H54 (cell line): Measurements from ENCODE around the gene PMPCB.

ENCODE experiments used
- DNase-seq: peaks from one replicate; pipeline ENCODE4 v3.0.0; 2011; ENCODE audit warnings: low spot score, mixed read lengths; ENCODE audit not compliant: insufficient read length
- FAIRE-seq: peaks from 3 replicates; lab custom pipeline; 2011; peaks lifted over from hg19 to GRCh38; lab: Jason Lieb, UNC
- POLR2A ChIP-seq: IDR thresholded peaks from 2 replicates; pipeline ENCODE4 v1.6.1; 2011; ENCODE audit warnings: low read depth, mild to moderate bottlenecking, low read length

PMPCB gene

DNA sequence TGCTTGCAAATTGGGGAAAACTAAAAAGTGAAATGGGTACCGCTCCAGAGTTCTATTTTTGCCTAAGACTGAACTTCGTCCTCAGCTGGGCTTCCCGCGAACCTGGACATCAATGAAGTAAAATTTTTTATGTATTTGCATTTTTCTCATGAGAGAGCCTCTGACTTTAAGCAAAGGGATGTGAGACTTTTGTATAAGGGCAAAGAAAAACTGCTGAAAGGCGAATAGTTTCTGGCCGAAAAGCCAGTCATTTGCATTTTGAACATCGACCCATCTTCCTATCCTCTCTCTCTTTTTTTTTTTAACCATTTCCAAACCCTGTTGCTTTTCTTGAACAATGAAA lies 573 bp downstream of the PMPCB start:
- no peak for DNase-seq
- no peak for FAIRE-seq
- TF ChIP-seq POLR2A: no peak

DNA sequence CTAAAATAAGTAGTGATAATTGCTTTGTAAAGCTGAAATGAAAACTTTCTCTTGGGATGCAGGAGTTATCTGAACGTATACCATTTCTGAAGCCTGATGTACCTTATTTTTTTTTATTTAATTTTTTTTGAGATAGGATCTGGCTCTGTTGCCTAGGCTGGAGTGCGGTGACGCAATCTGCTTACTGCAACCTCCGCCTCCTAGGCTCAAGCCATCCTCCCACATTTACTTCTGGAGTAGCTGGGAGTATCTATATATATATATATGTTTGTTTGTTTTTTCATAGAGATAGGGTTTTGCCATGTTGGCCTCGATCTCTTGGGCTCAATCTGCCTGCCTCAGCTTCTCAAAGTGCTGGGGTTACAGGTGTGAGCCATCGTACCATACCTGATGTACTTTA lies 2.4 kb downstream of the PMPCB start:
- no peak for FAIRE-seq
- no peak for DNase-seq
- no peak for TF ChIP-seq POLR2A

DNA sequence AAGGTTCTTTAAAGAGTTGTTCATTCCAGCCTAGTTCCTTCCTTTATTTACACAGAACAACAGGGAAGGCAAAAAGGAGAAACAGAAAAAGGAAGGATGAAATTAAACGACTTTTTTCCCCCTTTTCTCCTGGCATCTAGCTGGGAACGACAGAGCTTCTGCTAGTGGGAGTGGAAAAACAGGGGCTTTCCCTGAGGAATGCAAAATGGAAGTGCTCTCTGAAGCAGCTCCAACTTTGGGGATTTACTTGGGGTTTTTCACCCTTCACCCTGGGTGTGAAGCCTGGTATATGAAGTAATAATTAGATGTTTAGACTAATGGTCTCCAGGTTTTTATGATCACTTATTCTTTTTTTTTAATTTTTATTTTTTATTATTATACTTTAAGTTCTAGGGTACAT lies 4.2 kb downstream of the PMPCB start:
- no peak for DNase-seq
- FAIRE-seq: no peak
- TF ChIP-seq POLR2A: no peak

DNA sequence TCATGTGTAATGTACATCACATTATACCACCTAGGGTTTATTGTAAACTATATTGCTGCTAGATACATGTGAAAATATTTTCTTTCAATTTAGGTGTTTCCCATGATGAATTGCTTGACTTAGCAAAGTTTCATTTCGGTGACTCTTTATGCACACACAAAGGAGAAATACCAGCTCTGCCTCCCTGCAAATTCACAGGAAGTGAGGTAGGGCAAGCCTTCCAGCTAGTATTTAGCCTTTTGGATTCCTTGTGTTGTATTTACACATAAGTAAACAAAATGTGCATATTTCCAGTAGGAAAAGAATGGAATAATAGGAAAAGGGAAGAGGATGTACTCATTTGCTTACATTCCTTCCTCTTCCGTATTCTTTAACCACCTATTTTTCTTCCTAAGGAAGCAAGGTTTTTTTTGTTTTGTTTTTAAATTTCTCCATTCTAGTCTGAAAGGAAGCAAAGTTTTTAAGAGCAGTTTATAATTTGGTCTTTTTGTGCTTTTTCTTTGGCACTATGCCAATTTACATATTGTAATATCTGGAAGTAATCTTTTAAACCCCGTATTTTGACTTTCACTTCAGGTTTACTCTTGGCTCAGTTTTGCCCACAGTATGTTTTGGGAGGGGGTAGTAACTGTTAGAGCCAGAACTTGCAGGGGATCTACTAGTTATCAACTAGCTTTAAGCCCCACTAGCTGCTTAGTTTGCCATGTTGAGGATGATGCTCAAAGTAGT lies 10.4 kb downstream of the PMPCB start:
- peak; percentile 23 for FAIRE-seq
- TF ChIP-seq POLR2A: no peak
- no peak for DNase-seq

DNA sequence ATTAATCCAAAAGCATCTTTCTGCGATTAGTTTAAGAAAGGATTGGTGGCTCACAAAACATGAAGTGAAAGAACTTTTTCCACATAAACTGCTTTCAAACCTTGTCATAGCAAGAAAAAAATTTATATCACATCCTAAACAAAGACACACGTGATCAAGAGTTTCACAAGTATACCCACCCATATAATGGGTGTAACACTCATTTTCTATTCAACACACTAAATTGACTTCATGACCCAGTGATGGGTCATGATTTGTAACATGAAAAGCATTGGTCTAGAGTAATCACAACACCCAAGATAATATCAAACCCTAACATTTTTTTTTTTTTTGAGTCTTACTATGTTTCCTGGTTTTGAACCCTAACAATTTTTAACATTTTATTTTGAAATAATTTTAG lies 17.6 kb downstream of the PMPCB start:
- no peak for DNase-seq
- no peak for FAIRE-seq
- TF ChIP-seq POLR2A: no peak

DNA sequence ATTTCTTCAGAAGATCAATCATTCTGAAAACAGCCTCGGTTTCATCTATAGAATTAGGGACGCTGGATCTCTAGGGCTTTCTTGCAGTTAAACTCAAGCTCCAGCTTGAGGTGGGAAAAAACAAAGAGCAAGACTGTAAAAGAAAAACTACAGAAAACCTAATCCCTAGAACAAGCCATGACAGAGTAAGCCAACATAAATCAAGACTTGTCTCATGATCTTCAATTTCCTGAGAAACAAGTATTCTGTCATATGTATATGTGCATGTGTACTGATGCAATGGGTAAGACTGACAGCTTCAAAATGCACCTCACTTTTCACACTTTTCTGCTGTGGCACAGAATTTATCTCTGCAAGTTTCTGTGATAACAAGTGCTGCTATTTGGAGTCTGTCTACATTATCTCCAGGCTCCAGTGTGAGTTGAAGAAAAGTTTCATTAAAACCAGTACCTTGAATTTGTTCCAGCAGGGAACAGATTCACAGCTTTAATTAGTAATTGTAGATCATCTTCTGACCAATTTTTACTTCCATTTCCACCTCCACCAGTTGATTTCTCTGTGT lies 19.2 kb downstream of the PMPCB start:
- FAIRE-seq (no peak), DNase-seq (no peak)
- TF ChIP-seq POLR2A: no peak

DNA sequence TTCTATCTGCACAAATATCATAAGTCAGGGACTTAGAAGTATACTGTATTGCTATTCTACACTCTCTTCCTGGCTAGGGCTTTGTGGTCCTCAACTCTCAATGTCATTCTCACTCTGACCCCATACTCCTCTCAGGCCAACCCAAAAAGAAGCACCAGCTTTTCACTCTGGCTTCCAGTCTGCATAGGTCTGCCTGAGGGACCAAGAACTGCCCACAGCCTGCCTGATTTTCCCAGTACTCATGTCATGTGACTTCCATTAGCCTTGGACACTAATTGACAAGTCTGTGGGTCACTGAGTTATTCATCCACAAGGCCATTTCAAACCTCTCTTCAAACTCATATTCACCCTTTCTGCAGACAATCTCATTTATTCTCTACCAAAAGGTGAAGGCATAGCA lies 19.8 kb downstream of the PMPCB start:
- no peak for DNase-seq
- FAIRE-seq: no peak
- TF ChIP-seq POLR2A: no peak

DNA sequence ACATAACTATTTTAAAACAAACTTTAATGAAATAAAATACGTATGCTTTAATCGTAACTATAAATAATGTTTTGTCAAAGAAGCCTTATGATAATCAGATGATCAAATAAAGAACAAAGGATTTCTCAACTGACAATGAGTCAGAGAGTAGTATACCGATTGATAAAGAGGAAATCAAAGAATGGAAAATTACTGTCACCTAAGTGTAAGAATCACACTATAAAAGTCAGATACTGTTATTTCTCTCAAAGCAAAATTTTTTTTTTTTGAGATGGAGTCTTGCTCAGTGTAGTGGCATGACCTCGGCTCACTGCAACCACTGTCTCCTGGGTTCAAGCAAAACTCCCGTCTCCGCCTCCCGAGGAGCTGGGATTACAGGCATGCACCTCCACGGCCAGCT lies 28.5 kb downstream of the PMPCB start:
- DNase-seq (no peak), FAIRE-seq (no peak)
- TF ChIP-seq POLR2A: no peak

DNA sequence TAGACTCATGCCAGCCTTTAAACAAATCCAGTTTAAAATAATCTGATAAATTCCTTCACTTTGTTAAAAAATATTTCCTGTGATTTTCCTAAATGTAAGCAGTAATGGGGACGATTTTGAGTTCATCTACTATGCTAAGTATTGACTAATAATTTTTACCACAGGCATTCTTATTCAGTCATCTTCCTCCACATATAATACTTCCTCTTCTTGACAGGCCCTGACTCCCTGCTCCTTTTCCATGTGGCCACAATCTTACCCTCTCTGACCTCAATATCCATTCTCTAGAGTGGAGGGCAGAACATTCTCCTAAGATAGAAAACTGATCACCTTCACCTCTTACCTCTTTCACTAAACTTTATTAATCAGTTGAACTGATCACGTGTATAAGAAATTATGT lies 39.5 kb downstream of the PMPCB start:
- FAIRE-seq (no peak), DNase-seq (no peak)
- TF ChIP-seq POLR2A: no peak

DNA sequence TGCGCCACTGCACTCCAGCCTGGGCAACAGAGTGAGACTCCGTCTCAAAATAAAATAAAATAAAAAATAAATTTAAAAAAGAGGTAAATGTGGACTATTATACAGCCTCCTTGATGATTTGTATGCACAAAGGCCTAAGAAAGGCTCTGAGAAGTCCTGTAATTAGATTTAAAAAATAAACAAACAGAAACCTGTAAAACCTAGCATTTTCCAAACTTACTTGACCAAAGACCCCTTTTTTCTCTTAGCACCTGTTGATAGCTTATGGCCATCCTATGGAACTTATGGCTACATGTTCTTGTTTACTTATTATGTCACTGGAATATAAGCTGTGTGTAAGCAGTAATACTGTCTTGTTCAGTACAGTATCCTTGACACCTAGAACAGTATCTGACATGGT lies 41.6 kb downstream of the PMPCB start:
- TF ChIP-seq POLR2A: no peak
- FAIRE-seq: no peak

DNA sequence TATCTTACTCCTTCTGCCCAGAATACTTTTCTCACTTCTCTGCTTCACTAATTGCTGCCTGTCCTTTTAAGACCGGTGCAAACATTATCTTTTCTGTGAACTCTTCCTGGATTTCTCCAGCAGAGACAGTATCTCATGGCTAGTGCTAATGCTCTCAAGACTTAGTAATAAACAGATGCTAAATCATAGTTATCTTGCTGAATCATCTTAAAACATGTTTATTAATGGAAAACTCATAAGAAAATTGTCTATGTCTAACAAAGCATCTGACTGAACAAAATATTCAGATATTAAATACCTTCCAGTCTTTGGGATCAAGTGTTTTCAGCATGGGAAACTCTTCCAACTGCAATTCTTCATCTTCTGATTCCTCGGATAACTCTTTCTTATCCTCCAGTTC lies 44.2 kb downstream of the PMPCB start:
- TF ChIP-seq POLR2A: no peak
- FAIRE-seq: no peak
- DNase-seq: no peak

More for the DNA sequence above, 41.6 kb downstream of the PMPCB start:
- no peak for DNase-seq

DNA sequence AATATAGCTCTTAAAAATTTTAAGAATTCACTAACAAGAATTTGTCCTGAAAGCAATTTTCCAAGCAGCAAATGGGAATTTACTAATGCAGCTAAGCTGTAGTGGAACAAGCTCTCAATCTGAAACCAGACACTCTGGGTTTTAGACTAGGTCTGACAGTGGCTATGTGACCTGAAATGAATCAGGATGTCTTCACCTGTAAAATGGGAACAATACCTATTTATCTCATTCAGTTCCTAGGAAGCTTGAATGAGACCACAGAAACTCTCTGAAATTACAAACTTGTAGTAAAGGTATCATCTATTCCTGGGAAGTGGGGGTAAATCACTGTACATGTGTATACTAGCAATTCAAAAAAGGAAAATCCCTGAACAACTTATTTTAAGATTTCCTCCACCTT lies 46.1 kb downstream of the PMPCB start:
- no peak for FAIRE-seq
- no peak for DNase-seq
- no peak for TF ChIP-seq POLR2A

DNA sequence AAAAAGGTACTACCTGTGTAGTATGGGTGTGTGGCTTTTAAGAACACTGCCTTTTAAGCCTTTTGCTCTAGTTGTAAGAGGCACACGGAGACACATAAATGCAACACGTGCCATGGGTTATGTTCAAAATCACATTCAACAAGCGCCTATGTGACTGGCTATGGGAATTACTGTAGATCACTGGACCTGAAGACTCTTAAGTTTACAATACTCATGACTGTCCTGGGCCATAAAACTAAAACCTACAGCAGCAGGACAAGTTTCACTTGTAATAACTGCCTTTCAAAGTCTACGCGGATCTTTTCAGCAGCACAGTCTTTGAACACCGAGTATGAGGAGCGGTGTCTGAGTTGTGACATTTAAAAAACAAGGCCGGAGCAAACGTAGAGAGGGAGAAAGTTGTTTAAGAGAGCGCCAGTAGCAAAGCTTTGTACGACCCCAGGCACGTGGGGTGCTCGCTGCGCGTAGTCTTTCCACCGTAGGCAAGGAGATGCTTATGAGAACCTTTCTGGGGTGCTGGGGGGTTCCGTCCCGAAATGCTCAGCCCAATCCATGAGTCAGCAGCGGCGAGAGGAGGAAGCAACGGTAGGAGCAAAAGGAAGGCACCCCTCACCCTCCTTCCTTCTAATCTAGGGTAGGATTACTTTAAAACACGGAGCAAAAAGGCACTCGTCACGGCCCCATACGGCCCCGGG lies 46.7 kb downstream of the PMPCB start:
- no peak for FAIRE-seq
- DNase-seq: peak; percentile 15
- no peak for TF ChIP-seq POLR2A

DNA sequence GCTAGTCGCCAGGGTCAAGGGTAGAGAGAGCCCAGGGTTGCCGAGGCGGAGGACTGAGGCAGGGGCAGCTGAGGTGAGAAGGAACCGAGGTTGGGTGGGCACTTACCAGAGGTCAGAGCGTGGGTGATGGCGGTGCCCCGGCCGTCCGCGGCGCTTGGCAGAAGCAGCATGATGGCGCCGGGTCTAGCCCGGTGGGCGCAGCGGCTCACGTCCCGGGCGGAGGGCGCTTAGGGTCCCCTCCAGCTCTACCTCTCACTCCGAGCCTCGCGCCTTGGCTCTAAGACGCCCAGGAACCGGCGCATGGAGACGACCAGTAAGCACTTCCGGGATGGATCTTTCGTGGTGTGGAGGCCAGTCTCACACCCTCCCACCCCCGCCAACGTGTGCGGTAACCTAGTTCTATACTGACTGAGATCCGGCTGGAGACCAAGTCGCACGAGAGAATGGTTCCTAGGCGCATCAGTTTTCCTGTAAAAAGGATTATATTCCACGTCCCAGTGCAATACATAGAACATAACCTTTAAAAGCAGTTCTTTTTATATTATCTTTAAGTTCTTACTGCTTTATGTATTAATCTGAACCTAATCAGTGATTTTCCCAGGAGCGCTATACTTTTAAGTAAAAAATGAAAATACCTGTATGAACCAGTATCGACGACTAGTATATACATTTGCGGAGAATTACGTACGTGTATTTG lies 47.4 kb downstream of the PMPCB start, which contains the start of gene DNAJC2:
DNAJC2 (minus strand) TSS at position 315 of the 697 bp plus-strand sequence; CDS start at position 170, 145 bp downstream.
- DNase-seq: peak; percentile 77
- FAIRE-seq: peak; percentile 75
- peak; percentile 78 for TF ChIP-seq POLR2A

DNA sequence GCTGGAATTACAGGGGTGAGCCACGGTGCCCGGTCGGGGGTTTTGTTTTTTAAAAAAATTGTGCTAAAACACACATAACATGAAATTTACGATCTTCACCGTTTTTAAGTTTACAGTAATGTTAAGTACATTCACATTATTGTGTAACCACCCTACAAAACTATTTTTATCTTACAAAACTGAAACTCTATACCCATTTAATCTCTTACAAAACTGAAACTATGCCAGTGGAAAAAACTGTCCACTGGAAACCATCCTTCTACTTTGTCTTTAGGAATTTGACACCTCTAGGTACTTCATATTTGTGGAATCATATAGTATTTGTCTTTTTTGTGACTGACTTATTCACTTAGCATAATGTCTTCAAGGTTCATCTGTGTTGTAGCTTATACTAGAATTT lies 49.2 kb downstream of the PMPCB start:
- FAIRE-seq (no peak), DNase-seq (no peak)
- TF ChIP-seq POLR2A: no peak
